ENCODE results near the gene FLII.
A peak's percentile ranks its signal among the peaks of the same experiment; 100 is the strongest.

Gene FLII

GRCh38 chr17:18260332-18261145 lies 2.0 kb upstream of the FLII start, which contains the start of gene MIEF2:
Gene MIEF2, plus strand, starts transcription at chr17:18260662. Its CDS starts 2,059 bp downstream, at chr17:18262721.
- DNase-seq (ENCODE audit: low read depth, low spot score) = peak; percentile 90

GRCh38 chr17:18259621-18260331 lies 1.2 kb upstream of the FLII start:
- DNase-seq (ENCODE audit: low read depth, low spot score) = no peak

- no peak for DNase-seq (ENCODE audit: low read depth, low spot score)
These were observed 569 bp downstream of the FLII start for GRCh38 chr17:18257982-18258355.

GRCh38 chr17:18257268-18257981 lies 1.1 kb downstream of the FLII start:
- DNase-seq (ENCODE audit: low read depth, low spot score) = no peak

GRCh38 chr17:18256776-18257175 lies 1.8 kb downstream of the FLII start:
- no peak for DNase-seq (ENCODE audit: low read depth, low spot score)

GRCh38 chr17:18256351-18256750 lies 2.2 kb downstream of the FLII start:
- no peak for DNase-seq (ENCODE audit: low read depth, low spot score)

- no peak for DNase-seq (ENCODE audit: low read depth, low spot score)
These were observed 3.5 kb downstream of the FLII start for GRCh38 chr17:18254888-18255649.

- no peak for DNase-seq (ENCODE audit: low read depth, low spot score)
These were observed 4.4 kb downstream of the FLII start for GRCh38 chr17:18253947-18254821.

- DNase-seq (ENCODE audit: low read depth, low spot score) = no peak
These were observed 5.2 kb downstream of the FLII start for GRCh38 chr17:18253187-18253884.

GRCh38 chr17:18252160-18252559 lies 6.4 kb downstream of the FLII start:
- DNase-seq (ENCODE audit: low read depth, low spot score) = no peak

GRCh38 chr17:18251204-18251603 lies 7.3 kb downstream of the FLII start:
- no peak for DNase-seq (ENCODE audit: low read depth, low spot score)

- DNase-seq (ENCODE audit: low read depth, low spot score) = no peak
These were observed 7.8 kb downstream of the FLII start for GRCh38 chr17:18250708-18251107.

GRCh38 chr17:18250259-18250658 lies 8.3 kb downstream of the FLII start:
- no peak for DNase-seq (ENCODE audit: low read depth, low spot score)

GRCh38 chr17:18248811-18249210 lies 9.7 kb downstream of the FLII start:
- DNase-seq (ENCODE audit: low read depth, low spot score) = no peak

GRCh38 chr17:18248300-18248731 lies 10.2 kb downstream of the FLII start:
- DNase-seq (ENCODE audit: low read depth, low spot score) = no peak

GRCh38 chr17:18247613-18248001 lies 10.9 kb downstream of the FLII start:
- no peak for DNase-seq (ENCODE audit: low read depth, low spot score)

GRCh38 chr17:18246880-18247612 lies 11.5 kb downstream of the FLII start:
- DNase-seq (ENCODE audit: low read depth, low spot score) = no peak

- DNase-seq (ENCODE audit: low read depth, low spot score) = no peak
These were observed 12.3 kb downstream of the FLII start for GRCh38 chr17:18246109-18246725.

Data from iPS DF 19.7 (cell line).